ENCODE measurements around the gene SPIN4.
"Not testable (repeated sequence)": the region's sequence is repeated elsewhere in the genome, so short reads cannot be mapped to it uniquely, and the experiment has no call there.

SPIN4 gene

DNA sequence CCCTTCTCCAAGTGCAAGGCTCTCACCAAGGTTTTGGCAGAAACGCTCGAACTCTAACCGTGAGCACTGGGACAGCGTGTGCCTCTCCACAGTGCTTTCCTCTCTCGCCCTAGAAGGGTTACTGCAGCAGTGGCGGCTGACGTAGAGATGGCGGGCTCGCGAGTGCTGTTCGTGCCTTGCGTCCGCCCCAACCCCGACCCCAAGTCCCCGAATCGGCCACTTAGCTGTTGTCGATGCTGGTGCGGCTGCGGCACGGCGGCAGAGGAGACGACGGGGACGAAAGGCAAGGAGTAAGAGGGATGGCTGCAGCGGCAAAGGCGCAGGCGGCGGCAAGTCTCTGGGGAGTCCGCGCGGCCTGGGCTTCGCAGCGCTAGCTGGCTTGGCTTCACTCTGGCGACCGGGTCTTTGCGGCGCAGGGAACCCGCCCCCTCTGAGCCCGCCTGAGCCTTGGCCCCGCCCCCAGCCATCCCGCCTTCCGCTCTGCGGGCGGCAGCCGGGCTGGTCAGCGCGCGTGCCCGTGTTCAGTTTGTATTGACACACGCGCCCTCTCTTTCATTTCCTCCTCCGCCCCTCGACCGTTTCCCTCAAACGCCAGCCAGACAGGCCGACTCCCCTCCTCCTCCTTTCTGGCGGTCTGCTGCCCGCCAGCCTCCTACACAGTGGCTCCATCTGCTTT lies at the start of gene SPIN4:
SPIN4 (minus strand) TSS at position 392 of the 676 bp plus-strand sequence. CDS start 513 bp downstream, outside the sequence.
- peak; percentile 36 for DNase-seq (ENCODE audit: low read depth)

DNA sequence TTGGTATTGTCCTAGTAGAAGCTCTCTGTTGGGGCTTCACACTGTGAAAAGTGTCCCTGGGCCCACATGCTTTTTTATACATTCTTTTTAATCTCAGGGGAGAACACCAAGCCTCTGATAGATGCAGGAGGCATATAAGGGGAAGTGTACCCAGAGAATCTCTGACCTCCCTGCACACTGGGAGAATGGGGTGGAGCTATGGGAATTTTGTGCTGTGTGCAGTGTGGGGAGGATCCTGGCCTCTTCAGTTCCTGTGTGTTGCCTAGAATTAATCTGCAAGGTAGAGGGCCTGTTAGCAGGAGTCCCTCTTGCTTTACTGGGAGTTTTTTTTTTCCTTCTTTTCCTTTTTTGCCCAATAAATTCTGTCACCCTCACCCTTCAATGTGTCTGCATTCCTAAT lies 49.2 kb upstream of the SPIN4 start:
- no peak for DNase-seq (ENCODE audit: low read depth)

DNA sequence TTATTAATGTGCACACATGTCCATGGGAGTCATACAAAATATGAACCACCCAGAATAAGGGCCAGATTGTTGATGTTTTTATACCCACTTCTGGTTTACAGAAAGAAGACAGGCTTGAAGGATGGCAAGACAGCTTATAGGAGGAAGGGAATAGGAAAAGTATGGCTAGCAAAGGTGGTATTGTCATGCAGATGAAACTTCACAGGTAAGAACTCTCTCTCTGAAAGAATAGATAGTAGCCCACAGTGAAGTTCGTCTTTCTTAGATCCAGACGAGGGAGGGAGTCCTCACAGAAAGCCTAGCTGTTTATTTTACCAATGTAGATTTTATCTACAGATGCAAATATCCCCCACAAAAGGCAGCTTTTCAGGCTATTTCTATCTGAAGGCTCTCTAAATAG lies 43.7 kb upstream of the SPIN4 start:
- DNase-seq (ENCODE audit: low read depth): no peak

DNA sequence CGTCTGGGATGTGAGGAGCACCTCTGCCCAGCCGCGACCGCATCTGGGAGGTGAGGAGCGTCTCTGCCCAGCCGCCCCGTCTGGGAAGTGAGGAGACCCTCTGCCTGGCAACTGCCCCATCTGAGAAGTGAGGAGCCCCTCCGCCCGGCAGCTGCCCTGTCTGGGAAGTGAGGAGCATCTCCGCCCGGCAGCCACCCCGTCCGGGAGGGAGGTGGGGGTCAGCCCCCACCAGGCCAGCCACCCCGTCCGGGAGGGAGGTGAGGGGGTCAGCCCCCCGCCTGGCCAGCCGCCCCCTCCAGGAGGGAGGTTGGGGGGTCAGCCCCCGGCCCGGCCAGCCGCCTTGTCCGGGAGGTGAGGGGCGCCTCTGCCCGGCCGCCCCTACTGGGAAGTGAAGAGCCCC lies 42.0 kb upstream of the SPIN4 start:
- DNase-seq (ENCODE audit: low read depth): not testable (repeated sequence)

DNA sequence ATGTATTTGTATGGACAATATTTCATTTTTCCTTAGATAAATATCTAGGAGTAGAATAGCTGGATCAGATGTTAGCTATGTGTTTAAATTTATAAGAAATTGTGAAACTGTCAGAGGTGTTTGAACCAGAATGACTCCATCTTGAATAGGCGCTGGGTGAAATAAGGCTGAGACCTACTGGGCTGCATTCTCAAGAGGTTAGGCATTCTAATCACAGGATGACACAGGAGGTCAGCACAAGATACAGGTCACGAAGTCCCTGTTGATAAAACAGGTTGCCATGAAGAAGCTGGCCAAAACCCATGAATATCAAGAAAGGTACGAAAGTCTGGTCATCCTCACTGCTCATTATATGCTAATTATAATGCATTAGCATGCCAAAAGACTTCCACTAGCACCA lies 36.3 kb upstream of the SPIN4 start:
- DNase-seq (ENCODE audit: low read depth): no peak

DNA sequence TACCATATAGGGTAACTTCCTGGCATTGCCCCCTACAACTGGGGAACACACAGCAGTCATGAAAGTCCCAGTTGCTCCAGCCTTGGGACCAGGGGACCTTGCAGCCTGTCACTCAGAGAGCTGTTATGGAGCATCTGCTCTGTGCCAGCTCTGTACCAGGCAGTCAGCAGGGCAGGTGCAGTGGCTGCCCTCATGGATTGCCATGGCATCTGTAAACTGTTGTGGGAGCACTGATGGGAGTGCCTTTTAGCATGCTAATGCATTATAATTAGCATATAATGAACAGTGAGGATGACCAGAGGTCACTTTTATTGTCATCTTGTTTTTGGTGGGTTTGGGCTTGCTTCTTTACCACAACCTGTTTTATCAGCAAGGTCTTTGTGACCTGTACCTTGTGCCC lies 33.1 kb upstream of the SPIN4 start:
- not testable (repeated sequence) for DNase-seq (ENCODE audit: low read depth)

DNA sequence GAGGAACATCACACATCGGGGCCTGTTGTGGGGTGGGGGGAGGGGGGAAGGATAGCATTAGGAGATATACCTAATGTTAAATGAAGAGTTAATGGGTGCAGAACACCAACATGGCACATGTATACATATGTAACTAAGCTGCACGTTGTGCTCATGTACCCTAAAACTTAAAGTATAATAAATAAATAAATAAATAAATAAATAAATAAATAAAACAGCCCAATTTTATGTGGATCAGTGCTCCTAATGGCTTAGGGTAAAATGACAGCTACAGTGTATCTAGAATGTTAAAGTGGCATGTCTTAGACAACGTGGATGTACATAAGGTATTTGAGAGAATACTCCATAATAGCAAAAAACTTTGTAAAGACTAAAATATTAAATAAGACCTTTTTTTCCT lies 21.9 kb upstream of the SPIN4 start:
- DNase-seq (ENCODE audit: low read depth): not testable (repeated sequence)

DNA sequence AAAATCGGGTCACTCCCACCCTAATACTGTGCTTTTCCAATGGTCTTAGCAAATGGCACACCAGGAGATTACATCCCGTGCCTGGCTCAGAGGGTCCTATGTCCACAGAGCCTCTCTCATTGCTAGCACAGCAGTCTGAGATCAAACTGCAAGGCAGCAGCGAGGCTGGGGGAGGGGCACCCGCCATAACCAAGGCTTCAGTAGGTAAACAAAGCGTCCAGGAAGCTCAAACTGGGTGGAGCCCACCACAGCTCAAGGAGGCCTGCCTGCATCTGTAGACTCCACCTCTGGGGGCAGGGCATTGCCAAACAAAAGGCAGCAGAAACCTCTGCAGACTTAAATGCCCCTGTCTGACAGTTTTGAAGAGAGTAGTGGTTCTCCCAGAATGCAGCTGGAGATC lies 16.6 kb upstream of the SPIN4 start:
- DNase-seq (ENCODE audit: low read depth): not testable (repeated sequence)

DNA sequence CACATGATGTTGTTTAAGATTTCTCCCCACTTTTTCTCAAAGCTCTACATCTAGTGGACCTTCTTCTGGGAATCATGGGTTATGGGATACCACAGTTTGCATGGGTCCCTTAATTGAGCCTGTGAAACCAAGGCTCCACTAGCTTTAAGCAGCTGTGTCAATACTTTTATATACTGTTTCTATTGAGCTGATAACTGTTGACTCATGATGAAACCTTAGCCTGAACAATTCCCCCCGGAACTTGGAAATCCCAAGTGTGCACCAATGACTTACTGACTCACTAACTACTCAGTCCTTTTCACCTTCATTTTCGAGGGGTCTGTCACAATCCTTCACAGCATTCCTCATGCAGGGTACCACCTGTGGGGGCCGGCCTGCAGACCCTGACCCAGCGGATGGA lies 12.7 kb upstream of the SPIN4 start:
- no peak for DNase-seq (ENCODE audit: low read depth)

DNA sequence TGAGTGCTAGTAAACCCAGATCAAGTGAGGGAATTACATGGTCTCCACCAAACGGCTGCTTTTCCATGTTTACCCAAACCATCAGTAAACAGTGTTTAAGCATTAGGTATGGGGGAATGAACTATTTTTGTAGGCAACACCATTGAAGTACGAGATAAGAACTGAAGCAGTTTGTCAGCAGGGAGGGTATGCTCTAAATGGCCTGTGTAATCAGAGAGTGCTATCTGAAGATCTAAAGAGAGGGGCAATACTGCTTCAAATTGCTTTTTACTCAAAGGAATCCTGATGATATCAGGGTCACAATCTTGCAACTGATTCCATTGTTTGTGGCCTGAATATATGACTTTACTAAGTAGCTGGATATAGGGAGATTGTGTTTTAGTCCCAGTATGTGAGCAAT lies 10.4 kb upstream of the SPIN4 start:
- DNase-seq (ENCODE audit: low read depth): no peak

DNA sequence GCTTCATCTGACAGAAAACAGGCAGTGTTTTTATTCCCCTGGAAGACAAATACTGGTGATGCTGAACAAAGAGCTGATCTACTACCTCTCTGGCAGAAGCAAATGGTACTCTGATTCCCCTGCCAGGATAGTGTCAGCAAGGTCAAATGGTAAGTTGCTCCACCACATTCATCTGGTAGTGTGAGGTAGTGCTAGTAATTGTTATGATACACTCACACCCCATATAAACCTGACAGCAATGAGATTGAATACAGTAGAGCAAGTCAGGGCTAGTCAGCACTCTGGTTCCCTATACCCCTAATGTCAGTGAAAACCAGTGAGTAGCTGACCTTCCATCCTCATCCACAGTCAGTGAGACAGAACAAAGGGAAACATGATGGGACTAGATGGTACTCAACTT lies 3.4 kb upstream of the SPIN4 start:
- no peak for DNase-seq (ENCODE audit: low read depth)

DNA sequence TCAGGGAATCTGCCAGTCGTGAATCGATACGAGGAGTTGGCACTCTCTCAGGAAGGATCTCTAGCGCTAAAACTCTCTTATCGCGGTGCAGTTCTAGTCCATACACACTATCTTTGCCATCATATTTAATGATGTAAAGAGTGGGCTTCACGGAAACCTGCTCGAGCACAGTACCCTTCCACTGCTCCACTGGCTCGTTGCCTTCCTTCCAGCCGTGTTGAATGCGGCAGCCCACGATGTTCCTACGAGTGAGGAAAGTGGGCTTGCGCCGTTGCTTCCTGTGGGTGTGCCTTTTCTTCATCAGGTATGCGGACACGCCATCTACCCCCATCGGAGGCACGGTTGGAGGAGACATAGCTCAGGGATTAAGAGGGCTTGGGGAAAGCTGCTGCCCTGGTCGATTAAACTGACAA lies 661 bp downstream of the SPIN4 start:
- DNase-seq (ENCODE audit: low read depth): no peak

DNA sequence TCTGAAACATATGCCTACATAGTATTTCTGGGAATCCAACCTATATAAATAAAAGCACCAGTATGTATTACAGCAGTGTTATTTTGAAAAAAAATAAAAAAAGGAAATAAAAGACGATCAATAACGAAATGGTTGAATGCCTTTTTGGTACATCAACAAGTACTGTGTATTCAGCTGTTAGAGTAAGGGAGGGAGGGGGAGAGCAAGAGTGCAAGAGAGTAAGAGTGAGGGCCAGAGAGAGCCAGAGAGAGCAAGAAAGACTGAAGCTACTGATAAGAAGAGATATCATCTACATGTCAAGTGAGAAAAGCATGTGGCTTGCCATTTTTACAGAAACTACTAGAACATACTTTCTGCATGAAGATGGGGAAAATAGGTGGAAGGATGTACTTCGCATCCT lies 1.8 kb downstream of the SPIN4 start:
- DNase-seq (ENCODE audit: low read depth): no peak

DNA sequence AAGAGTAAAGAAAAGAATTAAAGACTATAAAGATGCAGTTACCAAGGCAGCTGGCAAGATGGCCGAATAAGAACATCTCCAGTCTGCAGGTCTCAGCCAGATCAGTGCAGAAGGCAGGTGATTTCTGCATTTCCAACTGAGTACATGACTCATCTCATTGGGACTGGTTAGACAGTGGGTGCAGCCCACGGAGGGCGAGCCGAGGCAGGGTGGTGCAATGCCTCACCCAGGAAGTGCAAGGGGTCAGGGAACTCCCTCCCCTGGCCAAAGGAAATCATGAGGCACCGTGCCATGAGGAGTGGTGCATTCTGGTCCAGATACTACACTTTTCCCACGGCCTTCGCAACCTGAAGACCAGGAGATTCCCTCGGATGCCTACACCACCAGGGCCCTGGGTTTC lies 20.5 kb downstream of the SPIN4 start:
- DNase-seq (ENCODE audit: low read depth): no peak

DNA sequence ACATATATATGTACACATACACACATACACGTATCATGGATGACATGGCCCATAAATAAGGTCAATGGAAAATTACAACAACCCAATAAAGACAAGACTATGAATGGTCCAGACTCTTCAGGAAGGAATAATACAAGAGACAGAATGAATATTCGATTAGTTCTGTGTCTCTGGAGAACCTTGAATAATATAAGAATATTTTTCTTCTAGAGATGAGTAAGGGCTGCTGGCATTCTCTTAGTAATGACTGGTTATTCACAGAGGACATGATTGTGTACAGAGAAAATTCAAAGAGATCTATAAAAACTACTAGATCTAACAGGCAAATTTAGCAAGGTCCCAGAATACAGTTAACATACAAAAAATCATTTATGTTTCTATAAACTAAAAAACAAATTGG lies 23.3 kb downstream of the SPIN4 start:
- no peak for DNase-seq (ENCODE audit: low read depth)

DNA sequence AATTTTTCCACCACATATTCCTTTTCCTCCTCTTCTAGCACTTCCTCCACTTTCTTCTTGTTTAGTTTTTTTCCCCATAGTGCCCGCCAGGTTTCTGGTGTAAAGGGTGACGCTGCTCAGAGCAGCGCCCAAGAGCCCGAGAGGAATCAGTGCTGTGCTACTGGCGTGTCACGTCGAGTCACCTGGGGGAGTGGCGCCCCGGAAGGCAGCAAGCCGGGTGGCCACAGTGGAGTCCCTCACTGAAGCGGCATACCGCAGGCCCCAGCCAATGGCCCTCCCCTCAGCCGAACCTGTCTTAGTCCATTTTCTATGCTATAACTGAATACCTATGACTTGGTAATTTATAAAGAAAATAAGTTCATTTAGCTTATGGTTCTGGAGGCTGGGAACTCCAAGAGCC lies 51.5 kb downstream of the SPIN4 start:
- DNase-seq (ENCODE audit: low read depth): no peak
